ENCODE results near the gene LZTR1.

DNA sequence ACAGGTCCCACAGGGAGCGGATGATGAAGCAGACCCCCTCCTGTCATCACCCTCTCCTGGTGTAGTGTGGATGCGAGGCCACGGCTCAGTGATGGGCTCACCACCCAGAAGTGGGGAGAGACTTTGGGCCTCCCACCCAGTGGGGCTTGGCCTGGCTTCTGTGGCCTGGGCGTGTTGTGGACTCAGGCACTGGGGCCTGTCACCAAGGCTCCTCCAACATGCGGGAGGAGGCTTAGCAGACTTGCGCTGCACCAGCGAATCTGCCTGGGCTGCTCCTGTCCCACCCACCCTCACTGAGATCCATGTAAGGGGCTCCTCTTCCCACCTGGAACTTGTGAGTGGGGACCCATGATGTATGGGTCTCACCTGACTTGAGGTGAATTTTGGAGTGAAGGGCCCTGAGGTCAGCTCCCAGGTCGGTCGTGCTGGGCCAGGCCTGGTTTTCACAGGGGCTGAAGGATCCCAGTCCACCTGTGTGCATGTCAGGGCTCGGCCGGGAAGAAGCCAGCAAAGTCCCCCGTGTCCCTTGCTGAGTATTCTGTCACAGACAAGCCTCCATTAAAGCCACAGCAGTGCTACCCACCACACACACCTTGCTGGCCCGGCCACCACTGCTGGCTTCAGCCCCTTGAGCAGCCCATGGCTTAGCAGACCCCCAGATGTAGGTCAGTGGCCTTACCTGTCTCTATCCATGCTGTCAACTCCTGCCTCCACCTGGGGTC lies 15.6 kb downstream of the LZTR1 start:
- TF ChIP-seq, protein P1, sequence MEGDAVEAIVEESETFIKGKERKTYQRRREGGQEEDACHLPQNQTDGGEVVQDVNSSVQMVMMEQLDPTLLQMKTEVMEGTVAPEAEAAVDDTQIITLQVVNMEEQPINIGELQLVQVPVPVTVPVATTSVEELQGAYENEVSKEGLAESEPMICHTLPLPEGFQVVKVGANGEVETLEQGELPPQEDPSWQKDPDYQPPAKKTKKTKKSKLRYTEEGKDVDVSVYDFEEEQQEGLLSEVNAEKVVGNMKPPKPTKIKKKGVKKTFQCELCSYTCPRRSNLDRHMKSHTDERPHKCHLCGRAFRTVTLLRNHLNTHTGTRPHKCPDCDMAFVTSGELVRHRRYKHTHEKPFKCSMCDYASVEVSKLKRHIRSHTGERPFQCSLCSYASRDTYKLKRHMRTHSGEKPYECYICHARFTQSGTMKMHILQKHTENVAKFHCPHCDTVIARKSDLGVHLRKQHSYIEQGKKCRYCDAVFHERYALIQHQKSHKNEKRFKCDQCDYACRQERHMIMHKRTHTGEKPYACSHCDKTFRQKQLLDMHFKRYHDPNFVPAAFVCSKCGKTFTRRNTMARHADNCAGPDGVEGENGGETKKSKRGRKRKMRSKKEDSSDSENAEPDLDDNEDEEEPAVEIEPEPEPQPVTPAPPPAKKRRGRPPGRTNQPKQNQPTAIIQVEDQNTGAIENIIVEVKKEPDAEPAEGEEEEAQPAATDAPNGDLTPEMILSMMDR (IDR thresholded peaks at IDR 0.05), result no peak
- TF ChIP-seq EP300 (IDR thresholded peaks at IDR 0.05), result no peak
- no peak for TF ChIP-seq POLR2A (IDR thresholded peaks at IDR 0.05)
- no peak for TF ChIP-seq POLR2AphosphoS5 (IDR thresholded peaks at IDR 0.05)
